Body of pancreas (tissue), 4 donors: ENCODE measurements around the gene PTPRN2. TPM values are rescaled to one million over a fixed set of nuclear protein-coding genes. Genes with fewer than 3 reads are reported as not detected.

Experiments used
- ATAC-seq: fragments of 150-250 bp; one replicate; pipeline ENCODE4 v1.9.1; 2016
- DNase-seq, 4 donors: peaks; one replicate each; pipeline ENCODE4 v3.0.0-alpha.2; 2019
- H3K27ac ChIP-seq, 4 donors: fragments of 200-600 bp; sonication (generic); 1 replicate in 3 of 4; 2 replicates in 1 of 4; pipeline versions ENCODE4 v1.5.1 to v1.6.1; 2016 to 2019; ENCODE audit warnings: mild to moderate bottlenecking in 1 of 4, mixed read lengths in 1 of 4, moderate library complexity in 1 of 4
- H3K27me3 ChIP-seq, 2 donors: fragments of 200-600 bp; sonication (generic); one replicate each; pipeline ENCODE4 v1.6.0; 2016; ENCODE audit warnings: mild to moderate bottlenecking in 1 of 2
- H3K36me3 ChIP-seq, 2 donors: fragments of 200-600 bp; sonication (generic); replicated peaks in 1 of 2; 2 replicates each; pipeline ENCODE4 v1.5.1; 2016; ENCODE audit warnings: low read depth in 2 of 2; ENCODE audit not compliant: insufficient read depth in 1 of 2
- H3K4me1 ChIP-seq: fragments of 200-600 bp; sonication (generic); one replicate; pipeline ENCODE4 v1.6.0; 2016
- H3K4me3 ChIP-seq, 2 donors: fragments of 200-600 bp; sonication (generic); 1 replicate in 1 of 2; 2 replicates in 1 of 2; pipeline ENCODE4 v1.5.1; 2016 to 2019
- H3K9me3 ChIP-seq, 3 donors: fragments of 200-600 bp; sonication (generic); 1 replicate in 2 of 3; 2 replicates in 1 of 3; pipeline ENCODE4 v1.5.1; 2016
- CTCF ChIP-seq, 7 experiments: fragments of 450-650 bp in 4 of 7; fragments of 200-600 bp in 3 of 7; sonication (generic) in 3 of 7; IDR thresholded peaks; one replicate each; pipeline ENCODE4 v1.5.1; 2016 to 2019; ENCODE audit warnings: antibody characterized with exemption in 7 of 7
- POLR2A ChIP-seq, 3 donors: fragments of 450-650 bp; IDR thresholded peaks; one replicate each; pipeline ENCODE4 v1.6.1; 2016; ENCODE audit warnings: antibody characterized with exemption in 3 of 3, mild to moderate bottlenecking in 2 of 3
- WGBS, 2 donors: methylation state at CpG; one replicate each; pipeline ENCODE4 v1.1.5; 2017; 5-methylcytosine and 5-hydroxymethylcytosine counted together
- intact Hi-C: fragments of 100-400 bp; cut with DNase I; formaldehyde crosslinking; loops from one replicate; pipeline ENCODE4 v1.15.1; 2023
- total RNA-seq, 2 donors: library from RNA; depleted of rRNA; stranded (reverse); fragments of >200 nt; gene quantifications; one replicate each; pipeline ENCODE4 v1.1.0, GENCODE V29; 2016

The PTPRN2 gene
- total RNA-seq, 2 donors from 2014 or later = 31.6 to 76.1 TPM

GRCh38 chr7:158447506-158448171 lies 140.0 kb downstream of the PTPRN2 start:
- DNase-seq (peak; percentile 35 to 87 (median 74)), ATAC-seq (peak; percentile 69)
- Histone ChIP-seq H3K4me3 (no peak overlapping the region), H3K27ac (peak overlapping the region in 2 of 4 donors; percentile 17 to 31), H3K9me3 (no peaks in the 10 kb centered on the region), H3K27me3 (no peaks in the 10 kb centered on the region), H3K36me3 (no peaks in the 10 kb centered on the region), H3K4me1 (peaks cover 29% of the 10 kb centered on the region)
- TF ChIP-seq CTCF (IDR thresholded peaks at IDR 0.05) = no peak
- no peak for TF ChIP-seq POLR2A (IDR thresholded peaks at IDR 0.05)
- intact Hi-C loops = no loop called here
- WGBS, 2 donors = 58 to 72% methylated on average over 13 to 29 of the region's 29 CpGs

GRCh38 chr7:158447151-158447505 lies 140.5 kb downstream of the PTPRN2 start:
- intact Hi-C loops = no loop called here
- peak overlapping the region in 1 of 4 donors; percentile 31 for H3K27ac ChIP-seq
- no peaks in the 10 kb centered on the region for H3K27me3 ChIP-seq
- no peak for TF ChIP-seq CTCF (IDR thresholded peaks at IDR 0.05)
- TF ChIP-seq POLR2A (IDR thresholded peaks at IDR 0.05) = no peak
- no peak overlapping the region for H3K4me3 ChIP-seq
- DNase-seq = no peak
- peaks cover 29% of the 10 kb centered on the region for H3K4me1 ChIP-seq
- H3K9me3 ChIP-seq = no peaks in the 10 kb centered on the region
- 61 to 64% methylated on average over 4 to 6 of the region's 6 CpGs for WGBS, 2 donors
- no peak for ATAC-seq
- no peaks in the 10 kb centered on the region for H3K36me3 ChIP-seq

- no peak for ATAC-seq
- no peak for DNase-seq
- intact Hi-C loops = no loop called here
- TF ChIP-seq POLR2A (IDR thresholded peaks at IDR 0.05) (no peak), CTCF (IDR thresholded peaks at IDR 0.05) (no peak)
- H3K27ac ChIP-seq = peak overlapping the region in 1 of 4 donors; percentile 31
- H3K4me3 ChIP-seq = no peak overlapping the region
- no peaks in the 10 kb centered on the region for H3K36me3 ChIP-seq
- H3K27me3 ChIP-seq = no peaks in the 10 kb centered on the region
- peaks cover 29% of the 10 kb centered on the region for H3K4me1 ChIP-seq
- 84 to 85% methylated on average over 8 to 12 of the region's 12 CpGs for WGBS, 2 donors
- no peaks in the 10 kb centered on the region for H3K9me3 ChIP-seq
Observed at GRCh38 chr7:158446706-158447105, 140.9 kb downstream of the PTPRN2 start.

GRCh38 chr7:158446281-158446680 lies 141.3 kb downstream of the PTPRN2 start:
- intact Hi-C loops = no loop called here
- 83 to 92% methylated on average over 8 to 13 of the region's 13 CpGs for WGBS, 2 donors

More at GRCh38 chr7:158446281-158446680, 141.3 kb downstream of the PTPRN2 start:
- H3K36me3 ChIP-seq = no peaks in the 10 kb centered on the region
- TF ChIP-seq CTCF (IDR thresholded peaks at IDR 0.05) (no peak), POLR2A (IDR thresholded peaks at IDR 0.05) (no peak)
- no peaks in the 10 kb centered on the region for H3K27me3 ChIP-seq
- H3K27ac ChIP-seq = no peak overlapping the region
- H3K9me3 ChIP-seq = no peaks in the 10 kb centered on the region
- peaks cover 29% of the 10 kb centered on the region for H3K4me1 ChIP-seq
- ATAC-seq (no peak), DNase-seq (no peak)
- no peak overlapping the region for H3K4me3 ChIP-seq
